ENCODE results near the gene COG4. TPM values are rescaled to one million over a fixed set of nuclear protein-coding genes. Genes with fewer than 3 reads are reported as not detected.

COG4 gene
- total RNA-seq, 1 experiment from 2014 or later = 46.2 TPM

DNA sequence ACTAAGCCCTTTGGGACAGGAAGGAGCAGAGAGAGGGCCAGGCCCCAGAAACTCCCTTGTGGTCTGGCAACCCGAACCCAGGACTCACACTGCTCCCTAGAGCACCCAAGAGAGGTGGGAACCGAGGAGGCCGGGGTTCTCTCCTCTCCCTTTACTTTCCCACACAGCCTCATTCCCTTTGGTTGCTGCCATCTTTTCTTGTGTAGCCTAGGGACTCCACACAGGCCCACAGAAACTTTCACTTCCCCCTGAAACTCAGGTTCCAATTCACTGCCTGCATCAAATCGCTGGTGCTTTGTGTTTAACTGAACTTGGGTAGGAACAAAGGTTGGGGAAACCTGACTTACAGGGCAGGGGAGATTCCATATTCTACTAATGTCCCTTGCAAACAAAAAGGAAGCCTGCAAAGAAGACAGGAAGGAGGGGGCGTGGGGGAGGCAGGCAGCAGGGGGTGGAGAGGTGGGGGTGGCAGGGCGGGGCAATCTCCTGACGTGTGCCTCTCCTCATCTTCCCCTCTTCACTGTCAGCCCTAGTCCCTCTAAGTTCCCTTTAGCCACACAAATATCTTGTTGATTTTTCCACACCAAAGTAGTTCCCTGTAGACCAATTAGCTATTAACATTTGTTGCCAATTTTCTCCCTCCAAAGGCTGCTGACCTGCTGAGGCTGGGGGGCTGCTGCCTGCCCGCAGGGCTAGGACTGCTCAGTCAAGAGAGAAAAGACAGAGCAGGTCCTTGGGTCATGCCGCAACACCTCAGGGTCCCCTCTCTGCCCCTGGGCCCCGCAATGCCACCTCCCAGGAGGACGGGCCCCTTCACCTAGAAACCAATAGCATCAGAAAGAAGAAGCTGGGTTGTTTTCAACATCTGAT, 92.5 kb downstream of the COG4 start:
- DNase-seq (ENCODE audit: low read depth, low spot score) = no peak
- in situ Hi-C loops (cut with HindIII; ENCODE audit: low pct_unique_long_range_greater_than_20kb, low sequenced_read_pairs) = no loop called here

Small RNAs within 50 kb of the gene (small RNA-seq; reads per million reads assigned to genes)
- gene RNU6-23P (0.23 to 1.1 reads per million in 2 experiments), gene RPS27P26 (0 to 0.02 reads per million in 2 experiments), gene SNORD111 (141 to 208 reads per million in 2 experiments), gene SNORD111B (7.2 to 37.5 reads per million in 2 experiments)

Other genes with a start within 250 kb of the COG4 start
- 96.7 and 98.3 TPM in 2 replicates for gene AARS1, start 234.0 kb downstream of the COG4 start, total RNA-seq (2014; rRNA removed; shearing (Covaris generic))
- 24.1 and 29.4 TPM in 2 replicates for gene DDX19B, start 224.4 kb downstream of the COG4 start, total RNA-seq (2014; rRNA removed; shearing (Covaris generic))
- gene DDX19A, start 176.7 kb downstream of the COG4 start, total RNA-seq (2014; rRNA removed; shearing (Covaris generic)) = 51.5 and 59.3 TPM in 2 replicates
- gene ST3GAL2, start 84.5 kb downstream of the COG4 start, total RNA-seq (2014; rRNA removed; shearing (Covaris generic)) = 13.7 and 18.5 TPM in 2 replicates
- gene FCSK, start 69.0 kb downstream of the COG4 start, total RNA-seq (2014; rRNA removed; shearing (Covaris generic)) = 8.4 and 10.5 TPM in 2 replicates
- gene SF3B3, start 262 bp upstream of the COG4 start, total RNA-seq (2014; rRNA removed; shearing (Covaris generic)) = 187 and 191 TPM in 2 replicates
- 0.24 and 0.71 TPM in 2 replicates for gene IL34, start 123.0 kb upstream of the COG4 start, total RNA-seq (2014; rRNA removed; shearing (Covaris generic))
- gene MTSS2, start 162.5 kb upstream of the COG4 start, total RNA-seq (2014; rRNA removed; shearing (Covaris generic)) = 1.7 and 4.0 TPM in 2 replicates

Data from SK-MEL-5 (cell line).